BE2C (cell line): Measurements from ENCODE around the gene SAPCD2.
A peak's percentile ranks its signal among the peaks of the same experiment; 100 is the strongest.

Experiments used
- DNase-seq: peaks from one replicate; pipeline ENCODE4 v3.0.0-alpha.2; 2020
- H3K27me3 ChIP-seq: fragments of 250-450 bp; sonication (Bioruptor Pico); 2 replicates; pipeline ENCODE4 v1.5.1; 2020; ENCODE audit warnings: mild to moderate bottlenecking
- H3K36me3 ChIP-seq: fragments of 250-450 bp; sonication (Bioruptor Pico); 2 replicates; pipeline ENCODE4 v1.5.1; 2020; ENCODE audit warnings: mild to moderate bottlenecking
- H3K4me1 ChIP-seq: fragments of 250-450 bp; sonication (Bioruptor Pico); 2 replicates; pipeline ENCODE4 v1.5.1; 2020
- H3K4me3 ChIP-seq: 2 replicates; pipeline ENCODE4 v1.5.1; 2011; ENCODE audit warnings: low read depth, low read length
- H3K9me3 ChIP-seq: fragments of 250-450 bp; sonication (Bioruptor Pico); 2 replicates; pipeline ENCODE4 v1.5.1; 2020
- TF ChIP-seq, protein P1 (sequence below): IDR thresholded peaks from 2 replicates; pipeline ENCODE4 v1.5.1; 2012; ENCODE audit warnings: mild to moderate bottlenecking, low read depth, low read length

SAPCD2 gene

DNA sequence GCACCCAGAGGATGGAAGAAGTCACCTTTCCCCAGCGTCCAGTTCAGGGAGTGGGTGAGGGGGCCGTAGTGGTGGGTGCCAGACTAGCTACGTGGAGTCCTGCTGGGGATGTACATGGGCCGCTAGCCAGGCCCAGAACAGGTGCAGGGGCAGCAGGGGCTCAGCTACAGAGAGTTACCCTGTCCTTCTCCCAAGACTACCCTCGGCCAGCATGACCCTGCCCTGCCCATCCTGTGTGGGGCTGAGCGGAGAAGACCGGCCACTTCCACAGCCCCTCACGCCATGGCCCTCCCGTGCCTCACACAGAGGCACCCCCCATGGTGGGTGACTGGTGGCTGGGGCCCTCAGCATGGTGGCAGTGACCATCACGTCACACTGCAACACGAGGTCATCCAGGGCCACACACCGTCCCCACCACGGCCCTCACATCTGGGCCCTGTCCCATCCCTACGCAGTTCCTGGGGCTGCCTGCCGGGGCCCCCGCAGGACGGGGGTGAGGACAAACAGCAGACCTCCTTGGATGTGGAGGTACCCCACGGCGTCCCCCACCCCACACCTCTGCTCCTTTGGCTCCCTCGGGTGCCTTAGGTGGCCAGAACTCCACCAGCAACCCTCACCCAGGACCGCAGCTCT, 45.2 kb upstream of the SAPCD2 start:
- Histone ChIP-seq H3K27me3 (no peaks in the 10 kb centered on the region), H3K36me3 (peaks cover 20% of the 10 kb centered on the region), H3K4me3 (peak overlapping the region; percentile 54), H3K4me1 (0 out of 2 replicates have a peak, but pooled peaks cover 4% of the 10 kb centered on the region), H3K9me3 (no peaks in the 10 kb centered on the region)
- TF ChIP-seq, protein P1, sequence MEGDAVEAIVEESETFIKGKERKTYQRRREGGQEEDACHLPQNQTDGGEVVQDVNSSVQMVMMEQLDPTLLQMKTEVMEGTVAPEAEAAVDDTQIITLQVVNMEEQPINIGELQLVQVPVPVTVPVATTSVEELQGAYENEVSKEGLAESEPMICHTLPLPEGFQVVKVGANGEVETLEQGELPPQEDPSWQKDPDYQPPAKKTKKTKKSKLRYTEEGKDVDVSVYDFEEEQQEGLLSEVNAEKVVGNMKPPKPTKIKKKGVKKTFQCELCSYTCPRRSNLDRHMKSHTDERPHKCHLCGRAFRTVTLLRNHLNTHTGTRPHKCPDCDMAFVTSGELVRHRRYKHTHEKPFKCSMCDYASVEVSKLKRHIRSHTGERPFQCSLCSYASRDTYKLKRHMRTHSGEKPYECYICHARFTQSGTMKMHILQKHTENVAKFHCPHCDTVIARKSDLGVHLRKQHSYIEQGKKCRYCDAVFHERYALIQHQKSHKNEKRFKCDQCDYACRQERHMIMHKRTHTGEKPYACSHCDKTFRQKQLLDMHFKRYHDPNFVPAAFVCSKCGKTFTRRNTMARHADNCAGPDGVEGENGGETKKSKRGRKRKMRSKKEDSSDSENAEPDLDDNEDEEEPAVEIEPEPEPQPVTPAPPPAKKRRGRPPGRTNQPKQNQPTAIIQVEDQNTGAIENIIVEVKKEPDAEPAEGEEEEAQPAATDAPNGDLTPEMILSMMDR: no peak
- DNase-seq: no peak

DNA sequence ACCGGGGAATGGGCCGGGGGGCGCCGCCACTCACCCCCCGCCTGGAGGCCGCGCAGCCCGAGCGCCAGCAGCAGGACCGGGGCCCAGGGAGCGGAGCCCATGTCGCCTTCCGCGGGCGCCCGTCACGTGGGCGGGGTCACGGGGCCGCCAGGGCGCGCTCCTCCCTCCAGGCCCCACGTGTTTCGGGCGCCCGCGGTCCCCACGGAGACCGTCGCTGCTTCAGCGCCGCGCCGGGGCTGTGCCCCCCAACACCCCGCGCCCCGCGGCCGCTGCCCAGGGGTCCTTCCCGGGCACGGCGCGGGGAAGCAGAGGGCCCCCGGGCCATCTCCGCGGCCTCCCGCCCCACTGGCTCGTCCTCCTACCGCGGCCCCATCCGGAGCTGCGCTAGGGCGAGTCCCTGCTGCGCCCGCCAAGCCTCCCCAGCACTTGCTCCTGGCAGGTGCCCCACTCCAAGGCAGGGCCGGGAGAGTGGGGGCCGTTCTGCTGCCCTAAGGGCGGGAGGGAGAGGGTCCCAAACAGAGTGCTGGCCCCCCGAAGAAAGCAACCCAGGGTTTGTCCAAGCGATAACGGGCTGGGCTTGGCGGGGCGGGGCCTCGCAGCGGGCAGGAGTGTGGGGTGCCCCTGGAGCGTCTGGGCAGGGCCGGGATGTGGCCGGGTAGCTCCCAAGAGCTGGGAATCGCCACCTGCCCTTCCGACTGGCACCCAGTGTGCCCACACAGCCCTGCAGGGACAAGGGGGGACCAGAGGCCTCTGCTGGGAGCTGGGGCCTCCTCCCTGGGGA, 44.4 kb upstream of the SAPCD2 start, which contains the start of gene DPP7:
DPP7 (minus strand) TSS at position 121 of the 781 bp plus-strand sequence; CDS start at position 101, 20 bp downstream.
- peak; percentile 79 for DNase-seq
- Histone ChIP-seq H3K4me3 (peak within 1 kb of the TSS; percentile 54), H3K4me1 (0 out of 2 replicates have a peak, but pooled peaks cover 4% of the 10 kb centered on the region), H3K27me3 (no peaks in the 10 kb centered on the region), H3K36me3 (peaks cover 24% of the 10 kb centered on the region), H3K9me3 (no peaks in the 10 kb centered on the region)
- TF ChIP-seq, protein P1: no peak

DNA sequence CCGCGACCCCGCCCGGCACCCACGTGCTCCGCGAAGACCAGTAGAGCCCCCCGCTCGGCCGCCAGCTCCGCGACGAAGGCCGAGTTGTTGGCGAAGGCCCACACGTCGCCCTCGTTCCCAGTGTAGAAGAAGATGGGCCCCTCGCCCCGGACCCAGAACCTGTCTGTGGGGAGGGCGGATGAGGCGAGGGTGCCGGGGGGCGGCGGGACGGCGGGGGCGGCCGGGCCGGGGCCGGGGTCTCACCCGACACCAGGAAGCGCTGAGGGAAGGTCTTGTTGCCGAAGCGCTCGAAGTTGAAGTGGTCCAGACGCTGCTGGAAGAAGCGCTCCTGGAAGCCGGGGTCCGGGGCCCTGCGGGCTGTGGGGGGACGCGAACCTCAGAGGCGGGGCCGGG, 43.9 kb upstream of the SAPCD2 start:
- H3K4me1 ChIP-seq: 0 out of 2 replicates have a peak, but pooled peaks cover 4% of the 10 kb centered on the region
- H3K27me3 ChIP-seq: no peaks in the 10 kb centered on the region
- TF ChIP-seq, protein P1: no peak
- DNase-seq: no peak
- peaks cover 27% of the 10 kb centered on the region for H3K36me3 ChIP-seq
- H3K4me3 ChIP-seq: peak overlapping the region; percentile 54
- H3K9me3 ChIP-seq: no peaks in the 10 kb centered on the region

DNA sequence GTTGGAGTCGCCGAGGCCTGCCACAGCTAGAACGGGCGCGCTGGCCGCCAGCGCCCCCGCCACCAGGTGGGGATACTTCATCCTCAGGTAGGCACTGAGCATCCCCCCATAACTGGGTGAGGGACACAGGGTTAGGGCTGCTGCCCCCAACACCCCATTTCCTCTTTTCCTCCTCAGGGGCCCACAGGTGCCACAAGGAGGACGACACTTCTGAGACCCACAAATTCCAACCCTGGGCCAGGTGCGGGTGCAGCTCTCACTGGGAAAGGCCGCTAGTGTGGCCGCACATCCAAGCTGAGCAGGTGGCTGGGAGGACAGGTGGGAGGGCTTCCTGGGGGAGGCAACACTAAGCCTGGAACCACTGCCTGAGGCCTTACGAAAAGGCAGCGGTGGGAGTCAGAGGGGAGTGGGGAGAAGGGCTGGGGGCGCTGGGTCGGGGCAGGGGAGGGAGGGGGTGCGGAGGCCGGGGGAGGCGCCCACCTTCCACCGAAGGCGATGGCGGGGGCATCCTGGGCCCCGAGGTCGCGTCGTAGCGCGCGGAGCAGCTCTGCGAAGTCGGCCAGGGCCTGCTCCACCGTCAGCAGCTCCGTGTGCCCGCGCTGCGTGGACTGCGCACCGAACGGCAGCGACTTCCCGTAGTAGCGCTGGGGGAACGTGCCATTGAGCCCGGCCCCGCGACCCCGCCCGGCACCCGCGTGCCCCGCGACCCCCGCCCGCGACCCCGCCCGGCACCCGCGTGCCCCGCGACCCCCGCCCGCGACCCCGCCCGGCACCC, 43.2 kb upstream of the SAPCD2 start:
- no peak for DNase-seq
- no peaks in the 10 kb centered on the region for H3K27me3 ChIP-seq

DNA sequence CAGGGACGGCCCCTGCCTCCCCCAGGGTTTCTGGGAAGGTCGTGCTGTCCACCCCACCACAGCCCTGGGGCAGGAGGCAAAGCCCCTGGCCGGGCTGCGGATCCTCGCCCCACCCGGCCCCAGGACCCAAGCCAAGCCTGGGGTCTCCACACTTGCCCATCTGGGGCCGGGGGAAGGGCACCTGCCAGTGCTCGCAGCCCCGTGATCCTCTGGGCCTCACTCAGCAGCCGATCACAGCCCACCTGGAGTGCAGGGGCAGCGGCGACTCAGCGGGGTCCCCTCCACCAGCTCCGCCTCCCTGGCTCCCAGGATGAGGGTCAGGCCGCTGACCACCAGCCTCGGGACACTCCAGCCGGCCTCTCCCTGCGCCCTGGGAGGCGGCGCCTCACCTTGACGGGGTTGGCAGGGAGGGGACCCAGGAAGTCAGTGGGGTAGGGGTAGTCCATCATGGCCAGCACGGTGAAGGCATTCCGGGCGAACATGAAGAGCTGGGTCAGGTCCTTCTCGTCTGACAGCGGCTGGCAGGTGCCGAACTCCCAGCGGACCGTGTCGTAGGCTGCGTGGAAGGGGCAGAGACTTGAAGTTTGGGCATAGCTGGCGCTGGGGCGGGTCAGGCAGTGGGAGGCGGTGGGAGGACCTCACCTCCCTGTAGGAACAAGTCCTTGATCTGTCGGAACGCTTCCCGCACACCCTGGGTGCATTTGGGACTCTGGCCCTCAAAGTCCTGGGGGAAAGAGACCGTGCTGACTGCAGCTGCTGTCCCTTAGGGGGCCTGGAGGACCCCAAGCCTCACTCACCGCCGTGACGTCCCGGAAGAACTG, 42.4 kb upstream of the SAPCD2 start:
- TF ChIP-seq, protein P1: no peak
- 0 out of 2 replicates have a peak, but pooled peaks cover 4% of the 10 kb centered on the region for H3K4me1 ChIP-seq
- H3K4me3 ChIP-seq: no peak overlapping the region
- DNase-seq: no peak
- peaks cover 41% of the 10 kb centered on the region for H3K36me3 ChIP-seq
- no peaks in the 10 kb centered on the region for H3K9me3 ChIP-seq
- no peaks in the 10 kb centered on the region for H3K27me3 ChIP-seq

More for the DNA sequence above, 43.2 kb upstream of the SAPCD2 start:
- 0 out of 2 replicates have a peak, but pooled peaks cover 4% of the 10 kb centered on the region for H3K4me1 ChIP-seq
- H3K36me3 ChIP-seq: peaks cover 34% of the 10 kb centered on the region
- no peaks in the 10 kb centered on the region for H3K9me3 ChIP-seq
- TF ChIP-seq, protein P1: no peak
- peak overlapping the region; percentile 32 for H3K4me3 ChIP-seq
